Hindlimb muscle (tissue), 1 donor: ENCODE measurements around the gene CAMK4. TPM values are rescaled to one million over a fixed set of nuclear protein-coding genes. Genes with fewer than 3 reads are reported as not detected.
"Not testable (repeated sequence)": the region's sequence is repeated elsewhere in the genome, so short reads cannot be mapped to it uniquely, and the experiment has no call there.

Experiments
- DNase-seq: peaks from one replicate; pipeline ENCODE4 v3.0.0-alpha.2; 2013
- polyA plus RNA-seq: library from polyadenylated mRNA; unstranded; fragments of 120-200 nt; gene quantifications from one replicate; pipeline ENCODE4 v1.2.1, GENCODE V29; 2013; ENCODE audit not compliant: insufficient read length

Gene CAMK4
- polyA plus RNA-seq, 1 donor, result 6.1 TPM

GRCh38 chr5:111229871-111230810 lies 6.0 kb downstream of the CAMK4 start:
- no peak for DNase-seq

DNA sequence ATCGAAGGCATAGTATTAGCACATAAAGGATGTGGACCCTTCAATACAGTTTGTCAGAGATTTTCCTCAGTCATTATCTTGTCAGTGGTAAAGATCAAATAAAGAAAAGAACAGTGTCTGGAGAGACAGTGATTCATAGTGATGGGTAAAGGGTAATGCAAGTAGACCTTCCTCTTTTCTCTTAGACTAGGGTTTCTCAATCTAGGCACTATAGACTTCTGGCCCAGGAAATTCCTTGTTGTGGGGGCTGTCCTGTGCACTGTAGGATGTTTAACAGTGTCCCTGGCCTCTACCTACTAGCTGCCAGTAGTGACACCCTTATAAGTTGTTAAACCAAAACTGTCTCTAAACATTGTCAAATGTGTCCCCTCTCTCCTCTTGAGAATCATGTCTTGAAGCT lies 6.9 kb downstream of the CAMK4 start:
- no peak for DNase-seq

- no peak for DNase-seq
Observed at GRCh38 chr5:111232311-111233051, 8.3 kb downstream of the CAMK4 start.

DNA sequence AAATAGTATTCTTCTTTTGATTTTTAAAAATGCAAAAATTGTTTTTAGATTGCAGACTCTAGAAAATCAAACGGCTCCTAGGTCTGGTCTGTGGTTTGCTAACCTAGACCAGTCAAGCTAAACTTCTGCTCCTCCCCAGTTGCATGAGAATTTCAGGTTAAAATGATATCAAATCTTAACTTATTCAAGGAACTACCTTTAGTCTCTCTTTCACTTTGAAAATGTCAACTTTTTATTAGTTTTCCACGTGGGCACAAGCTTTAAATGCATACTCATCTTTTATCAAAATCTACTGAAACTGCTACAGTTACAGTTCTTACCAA lies 8.8 kb downstream of the CAMK4 start:
- no peak for DNase-seq

- DNase-seq, result no peak
Observed at GRCh38 chr5:111234125-111234524, 9.9 kb downstream of the CAMK4 start.

- DNase-seq, result no peak
Observed at GRCh38 chr5:111235635-111236034, 11.5 kb downstream of the CAMK4 start.

GRCh38 chr5:111236348-111236747 lies 12.2 kb downstream of the CAMK4 start:
- no peak for DNase-seq

GRCh38 chr5:111236995-111237394 lies 12.8 kb downstream of the CAMK4 start:
- no peak for DNase-seq

GRCh38 chr5:111237470-111237869 lies 13.3 kb downstream of the CAMK4 start:
- DNase-seq, result no peak

DNA sequence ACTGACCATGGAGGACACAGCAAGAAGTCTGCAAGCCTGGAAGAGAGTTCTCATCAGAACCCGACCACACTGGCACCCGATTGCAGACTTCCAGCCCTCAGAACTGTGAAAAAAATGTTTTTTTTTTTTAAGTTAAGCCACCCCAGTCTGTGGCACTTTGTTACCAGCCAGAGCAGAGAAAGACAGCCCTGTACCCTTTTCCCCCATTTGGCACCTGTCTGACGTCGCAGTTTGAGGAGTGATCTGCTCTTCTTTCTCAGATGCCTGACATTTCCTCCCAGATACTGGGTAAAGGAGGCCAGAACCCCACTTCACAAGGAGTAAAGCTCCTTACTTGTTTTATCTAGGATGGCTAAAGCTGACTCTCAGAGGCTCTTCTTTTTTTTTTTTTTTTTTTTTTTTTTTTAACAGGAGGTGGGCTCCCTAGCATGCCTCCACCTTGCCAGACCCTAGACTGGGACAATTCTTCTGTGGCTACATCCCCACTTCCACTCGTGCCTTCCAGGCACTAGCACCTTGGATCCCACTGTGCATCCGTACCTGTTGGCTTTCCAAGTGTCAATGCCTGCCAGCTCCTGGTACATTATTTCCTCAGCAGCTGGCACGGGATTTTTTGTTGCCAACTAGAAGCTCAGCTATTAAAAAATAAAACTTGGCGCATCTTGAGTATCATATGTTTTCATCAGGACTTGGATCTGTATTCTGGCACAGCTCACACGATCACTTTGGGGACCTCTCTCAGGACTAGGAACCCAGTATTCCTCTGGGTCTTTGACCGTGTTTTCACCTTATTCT lies 14.4 kb downstream of the CAMK4 start:
- no peak for DNase-seq

- DNase-seq, result no peak
Observed at GRCh38 chr5:111241696-111242095, 17.5 kb downstream of the CAMK4 start.

- DNase-seq, result no peak
Observed at GRCh38 chr5:111242606-111243005, 18.4 kb downstream of the CAMK4 start.

- no peak for DNase-seq
Observed at GRCh38 chr5:111243318-111243717, 19.1 kb downstream of the CAMK4 start.

DNA sequence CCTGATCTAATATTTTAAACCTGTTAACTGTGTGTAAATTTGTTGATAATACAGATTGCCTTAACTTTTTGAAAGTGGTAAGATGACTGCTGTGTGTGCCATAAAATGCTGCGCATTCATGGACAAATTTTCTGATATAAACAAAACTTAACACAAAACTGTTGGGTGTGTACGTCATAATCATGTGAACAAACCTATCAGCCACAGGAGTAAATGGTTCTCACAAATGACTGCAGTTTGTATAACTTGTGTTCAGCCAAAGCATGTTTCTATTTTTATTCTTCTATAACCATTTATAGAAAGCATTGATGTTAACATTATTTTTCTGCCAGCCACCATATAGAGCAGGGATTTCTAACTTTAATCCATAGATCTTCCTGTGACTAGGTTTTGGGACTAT lies 21.5 kb downstream of the CAMK4 start:
- no peak for DNase-seq

DNA sequence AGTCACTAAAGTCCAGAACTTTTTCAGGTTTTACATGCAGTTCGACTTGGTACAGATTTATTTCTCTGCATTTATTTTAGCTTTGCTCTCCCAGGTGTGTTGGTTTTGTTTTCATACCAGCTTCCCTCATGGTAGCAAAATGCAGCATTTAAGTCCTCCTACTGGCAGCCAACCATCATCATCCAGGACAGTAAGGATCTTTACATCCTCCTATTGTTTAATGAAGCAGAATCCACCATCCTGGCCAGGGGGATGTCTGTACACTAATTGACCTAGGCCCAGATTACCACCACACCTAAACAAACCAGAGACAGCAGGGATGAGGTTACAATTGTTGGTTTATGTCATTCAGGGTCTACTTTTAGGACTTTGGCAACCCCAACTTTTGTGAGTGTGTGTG lies 22.3 kb downstream of the CAMK4 start:
- DNase-seq, result no peak

DNA sequence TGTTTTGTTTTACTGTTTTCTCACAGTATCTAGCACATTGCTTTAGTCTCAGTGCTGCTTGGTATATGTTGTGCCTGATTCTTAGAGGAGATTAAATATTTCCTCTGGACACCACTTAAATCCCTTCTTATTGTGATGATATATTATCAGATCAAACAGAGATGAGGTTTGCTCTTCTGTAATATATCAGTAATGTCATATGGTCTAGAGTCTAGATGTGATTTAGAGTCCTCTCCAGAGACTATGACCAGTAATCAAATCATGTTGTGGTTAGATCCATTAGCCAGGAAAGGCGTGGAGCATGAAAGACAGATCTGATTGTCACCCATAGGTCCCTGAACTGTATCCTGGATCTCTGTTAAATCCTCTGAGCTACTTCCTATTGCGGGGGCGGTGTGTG lies 24.4 kb downstream of the CAMK4 start:
- no peak for DNase-seq

- no peak for DNase-seq
Observed at GRCh38 chr5:111251921-111252320, 27.7 kb downstream of the CAMK4 start.

GRCh38 chr5:111252799-111253545 lies 28.8 kb downstream of the CAMK4 start:
- DNase-seq, result no peak

DNA sequence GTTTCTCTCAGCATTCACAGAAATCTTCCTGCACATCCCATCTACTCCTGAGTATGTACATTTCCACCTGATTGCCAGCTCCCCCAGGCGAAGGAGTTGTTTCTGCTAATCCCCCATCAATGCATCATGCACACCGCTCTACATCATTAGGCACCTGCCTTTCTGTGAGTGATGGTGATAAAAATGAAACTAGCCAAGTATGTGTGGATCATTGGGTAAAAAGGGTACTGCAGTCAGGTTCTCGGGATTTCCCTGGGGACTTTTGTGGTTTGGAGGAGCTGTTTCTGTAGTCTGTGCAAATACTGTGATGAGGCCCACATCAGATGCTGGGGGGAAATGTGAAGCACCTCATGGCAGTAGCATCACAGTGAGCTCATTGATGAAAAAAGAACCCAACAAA lies 30.4 kb downstream of the CAMK4 start:
- DNase-seq, result no peak

DNA sequence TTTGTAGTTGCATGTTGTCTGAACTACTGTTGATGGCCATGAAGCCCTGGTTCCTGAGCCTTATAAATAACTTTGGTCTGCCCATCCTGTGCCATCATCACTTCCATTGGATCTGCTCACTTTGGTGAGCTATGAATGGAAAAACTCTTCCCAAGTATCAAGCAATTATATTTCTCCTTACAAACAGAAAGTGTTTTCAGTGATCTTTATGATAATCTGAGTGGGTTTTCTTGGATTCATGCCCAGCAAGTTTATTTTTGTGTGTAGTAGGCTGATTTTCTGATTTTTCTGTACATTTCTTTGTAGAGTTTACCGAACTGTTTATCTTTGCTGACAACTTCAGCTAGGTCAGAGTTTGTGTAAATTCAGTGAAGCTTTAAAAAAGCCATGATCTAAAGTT lies 31.0 kb downstream of the CAMK4 start:
- DNase-seq, result no peak

DNA sequence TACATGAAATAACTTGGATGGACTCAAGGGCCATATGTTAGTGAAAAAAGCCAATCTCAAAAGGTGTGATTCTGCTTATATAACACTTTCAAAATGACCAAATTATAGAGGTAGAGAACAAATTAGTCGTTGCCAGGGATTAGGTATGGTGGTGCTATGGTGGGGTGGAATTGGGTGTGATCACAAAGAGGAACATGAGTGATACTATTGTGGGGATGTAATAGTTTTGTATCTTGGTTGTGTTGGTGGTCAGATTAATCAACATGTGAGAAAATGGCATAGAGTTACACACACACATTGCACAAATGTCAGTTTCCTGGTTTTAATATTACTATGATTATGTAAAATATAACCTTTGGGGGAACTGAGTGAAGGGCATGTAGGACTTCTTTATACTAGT lies 31.9 kb downstream of the CAMK4 start:
- DNase-seq, result no peak

DNA sequence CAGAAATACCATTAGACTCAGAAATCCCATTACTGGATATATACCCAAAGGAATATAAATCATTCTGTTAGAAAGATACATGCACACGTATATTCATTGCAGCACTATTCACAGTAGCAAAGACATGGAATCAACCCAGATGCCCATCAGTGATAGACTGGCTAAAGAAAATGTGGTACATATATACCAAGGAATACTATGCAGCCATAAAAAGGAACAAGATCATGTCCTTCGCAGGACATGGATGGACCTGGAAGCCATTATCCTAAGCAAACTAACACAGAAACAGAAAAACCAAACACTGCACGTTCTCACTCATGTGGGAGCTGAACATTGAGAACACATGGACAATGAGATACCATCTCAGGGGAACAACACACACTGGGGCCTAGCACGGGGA lies 33.4 kb downstream of the CAMK4 start:
- DNase-seq, result not testable (repeated sequence)
